HG03280 (cell line): ENCODE data around the gene PGBD1.
A peak's percentile ranks its signal among the peaks of the same experiment; 100 is the strongest.
"Not testable (repeated sequence)": the region's sequence is repeated elsewhere in the genome, so short reads cannot be mapped to it uniquely, and the experiment has no call there.

Experiments
- ATAC-seq: cut with Tn5 transposase; IDR thresholded peaks from one replicate; pipeline ENCODE4 v1.9.1; 2021; ENCODE audit warnings: mild to moderate bottlenecking, moderate library complexity; ENCODE audit not compliant: unreplicated experiment

The PGBD1 gene

GRCh38 chr6:28269492-28269891 is 11.9 kb upstream of the PGBD1 start:
- ATAC-seq: no peak

DNA sequence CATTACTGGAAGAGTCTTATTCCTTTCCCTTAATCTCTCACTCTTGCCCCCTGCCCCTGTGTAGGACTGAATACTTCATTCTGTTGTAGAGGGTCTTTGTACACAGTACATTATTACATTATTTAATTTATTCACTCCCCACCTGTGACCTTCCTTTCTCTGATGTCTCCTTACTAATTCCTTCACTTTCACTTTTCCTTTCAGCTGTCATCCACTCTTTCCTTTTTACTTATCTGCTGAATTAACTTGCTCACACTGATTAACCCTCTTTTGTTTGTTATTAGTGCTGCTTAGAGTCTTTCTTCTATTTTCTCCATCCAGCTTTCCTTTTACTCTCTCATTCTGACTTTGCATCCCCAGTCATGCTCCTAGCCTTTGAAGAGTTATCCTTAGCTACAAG is 6.5 kb upstream of the PGBD1 start:
- no peak for ATAC-seq

DNA sequence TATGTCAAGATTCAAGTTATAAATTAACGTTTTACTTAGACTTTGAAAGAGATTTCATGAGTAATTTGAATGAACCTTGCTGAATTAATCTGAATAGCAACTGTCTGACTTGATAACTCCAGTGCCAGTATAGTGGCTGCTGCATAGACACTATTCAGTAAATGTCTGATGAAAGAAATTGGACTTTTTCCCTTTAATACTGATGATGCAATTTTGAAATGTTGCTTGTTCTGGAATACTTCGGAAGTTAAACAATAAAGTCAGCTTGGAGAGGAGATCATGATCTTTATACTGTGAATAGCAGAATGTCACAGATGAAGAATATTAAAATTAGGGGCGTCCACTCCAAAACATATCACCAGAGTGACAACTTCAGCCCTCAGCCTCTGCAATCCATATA is 3.6 kb upstream of the PGBD1 start:
- ATAC-seq: no peak

- ATAC-seq: no peak
These were observed 631 bp upstream of the PGBD1 start for GRCh38 chr6:28280595-28281287.

GRCh38 chr6:28282926-28283325 is 1.6 kb downstream of the PGBD1 start:
- no peak for ATAC-seq

DNA sequence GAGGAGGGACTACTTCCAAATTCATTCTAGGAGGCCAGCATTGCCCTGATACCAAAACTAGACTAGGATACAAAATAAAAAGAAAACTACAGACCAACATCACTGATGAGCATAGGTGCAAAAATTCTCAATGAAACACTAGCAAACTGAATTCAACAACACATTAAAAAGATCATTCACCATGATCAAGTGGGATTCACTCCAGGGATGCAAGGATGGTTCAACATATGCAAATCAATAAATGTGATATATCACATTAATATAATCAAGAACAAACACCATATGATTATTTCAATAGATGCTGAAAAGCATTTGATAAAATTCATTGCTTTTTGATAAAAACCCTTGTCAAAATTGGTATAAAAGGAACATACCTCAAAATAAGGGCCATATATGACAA is 10.2 kb downstream of the PGBD1 start:
- ATAC-seq: no peak

DNA sequence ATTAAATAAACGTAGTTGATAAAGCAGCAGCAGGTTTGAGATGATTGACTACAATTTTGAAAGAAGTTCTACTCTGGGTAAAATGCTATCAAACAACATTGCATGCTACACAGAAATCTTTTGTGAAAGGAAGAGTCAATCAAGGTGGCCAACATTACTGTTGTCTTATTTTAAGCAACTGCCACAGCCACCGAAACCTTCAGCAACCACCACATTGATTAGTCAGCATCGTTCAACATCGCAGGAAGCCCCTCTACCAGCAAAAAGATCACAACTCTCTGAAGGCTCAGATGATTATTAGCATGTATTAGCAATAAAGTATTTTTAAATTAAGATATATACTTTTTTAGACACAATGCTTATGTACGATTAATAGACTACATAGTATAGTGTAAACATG is 14.0 kb downstream of the PGBD1 start:
- ATAC-seq: no peak

- no peak for ATAC-seq
These were observed 15.2 kb downstream of the PGBD1 start for GRCh38 chr6:28296520-28297060.

GRCh38 chr6:28303570-28303969 is 22.2 kb downstream of the PGBD1 start:
- peak; percentile 55 for ATAC-seq

- not testable (repeated sequence) for ATAC-seq
These were observed 25.0 kb downstream of the PGBD1 start for GRCh38 chr6:28306363-28306762.

DNA sequence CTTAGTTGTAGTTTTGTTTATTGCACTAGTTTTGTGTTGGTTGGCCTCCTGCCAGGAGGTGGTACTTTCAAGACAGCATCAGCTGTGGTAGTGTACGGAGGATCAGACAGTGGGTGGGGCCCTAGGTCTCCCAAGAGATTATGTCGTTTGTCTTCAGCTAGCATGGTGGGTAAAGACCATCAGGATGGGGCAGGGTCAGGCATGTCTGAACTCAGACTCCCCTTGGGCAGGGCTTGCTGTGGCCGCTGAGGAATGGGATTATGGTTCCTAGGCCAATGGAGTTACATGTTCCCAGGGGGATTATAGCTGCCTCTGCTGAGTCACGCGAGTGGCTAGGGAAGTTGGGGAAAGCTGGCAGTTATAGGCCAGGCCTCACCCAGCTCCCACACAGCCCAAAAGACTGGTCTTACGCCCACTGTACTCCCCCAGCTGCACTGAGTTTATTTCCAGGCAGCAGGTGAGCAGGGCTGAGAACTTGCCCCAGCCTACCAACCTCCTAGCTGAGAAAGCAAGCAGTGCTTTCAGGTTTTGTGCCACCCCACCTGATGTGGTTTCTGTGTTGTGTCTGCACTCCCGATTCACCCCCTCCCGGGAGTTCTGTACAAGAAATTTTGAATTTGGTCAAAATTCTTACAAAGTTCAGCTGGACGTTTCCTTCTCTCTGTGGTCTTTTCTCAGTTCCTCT is 29.9 kb downstream of the PGBD1 start:
- no peak for ATAC-seq

GRCh38 chr6:28312939-28313338 is 31.6 kb downstream of the PGBD1 start:
- ATAC-seq: no peak

GRCh38 chr6:28315628-28316027 is 34.3 kb downstream of the PGBD1 start:
- ATAC-seq: no peak

GRCh38 chr6:28317866-28318265 is 36.5 kb downstream of the PGBD1 start:
- not testable (repeated sequence) for ATAC-seq

GRCh38 chr6:28322661-28323060 is 41.3 kb downstream of the PGBD1 start:
- no peak for ATAC-seq

DNA sequence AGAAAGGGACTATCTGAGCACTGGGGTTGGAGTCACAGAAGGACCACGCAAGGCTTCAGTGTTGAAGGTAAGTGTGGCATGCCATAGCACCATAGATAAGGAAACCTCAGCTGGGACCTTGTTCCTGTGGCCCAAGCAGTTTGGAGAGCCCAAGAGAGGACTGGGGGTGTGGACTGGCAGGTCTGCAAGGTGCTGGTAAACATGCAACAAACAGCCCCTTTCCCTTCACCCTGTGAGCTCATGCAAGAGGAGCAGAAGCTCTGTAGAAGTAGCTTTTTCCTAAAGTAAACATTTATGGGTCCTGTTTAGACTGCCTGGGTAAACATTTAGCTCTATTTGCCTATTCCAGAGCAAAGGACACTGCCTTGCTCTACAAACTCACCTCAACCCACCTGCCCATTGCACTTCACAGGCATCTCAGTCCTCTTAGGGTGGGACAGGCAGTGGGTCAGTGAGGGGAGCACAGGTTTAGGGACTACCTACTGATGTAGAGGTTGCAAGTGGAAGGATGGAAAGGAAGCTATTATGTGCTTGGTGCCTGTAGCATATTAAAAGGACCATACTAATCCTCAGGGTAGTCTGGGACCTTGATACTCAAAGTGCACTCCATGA is 42.5 kb downstream of the PGBD1 start:
- no peak for ATAC-seq

DNA sequence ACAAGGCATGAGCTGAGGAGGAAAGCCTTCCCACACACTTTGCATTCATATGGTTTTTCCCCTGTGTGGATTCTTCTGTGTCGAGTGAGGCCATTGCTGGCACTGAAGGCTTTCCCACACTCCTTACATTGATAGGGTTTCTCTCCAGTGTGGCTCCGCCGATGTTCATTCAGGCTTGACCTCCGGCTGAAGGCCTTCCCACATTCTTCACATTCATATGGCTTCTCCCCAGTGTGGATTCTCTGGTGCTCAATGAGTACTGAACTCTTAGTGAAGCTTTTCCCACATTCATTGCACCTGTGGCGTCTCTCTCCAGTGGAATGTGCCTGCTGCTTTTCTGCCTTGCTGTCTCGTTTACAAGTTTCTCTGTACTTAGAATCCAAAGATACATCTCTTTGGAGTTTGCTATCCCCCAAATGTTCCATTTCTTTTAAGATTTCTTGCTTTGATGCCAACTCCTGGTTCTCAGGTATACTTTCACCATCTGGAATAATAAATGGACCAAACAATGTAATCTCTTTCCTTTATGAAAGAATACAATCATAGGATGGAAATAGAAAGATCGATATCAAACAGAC is 45.1 kb downstream of the PGBD1 start:
- no peak for ATAC-seq

DNA sequence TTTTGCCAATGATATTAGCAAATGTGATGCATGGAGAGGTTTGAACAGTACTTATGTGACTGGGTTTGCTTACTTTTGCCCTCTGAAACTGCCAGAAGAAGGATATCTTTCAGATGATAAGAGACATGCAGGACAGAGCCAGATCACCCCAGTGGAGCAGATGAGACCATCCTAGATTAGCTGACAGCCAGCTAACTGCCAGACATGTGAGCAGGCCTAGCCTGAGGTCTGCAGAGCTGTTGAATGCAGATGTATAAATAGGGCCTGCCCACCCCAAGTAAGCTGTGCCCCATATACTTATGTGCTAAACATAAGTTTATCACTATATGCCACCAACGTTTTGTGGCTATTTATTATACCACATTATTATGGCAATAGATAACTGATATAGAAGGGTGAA is 48.7 kb downstream of the PGBD1 start:
- no peak for ATAC-seq

GRCh38 chr6:28333047-28333446 is 51.7 kb downstream of the PGBD1 start:
- no peak for ATAC-seq

DNA sequence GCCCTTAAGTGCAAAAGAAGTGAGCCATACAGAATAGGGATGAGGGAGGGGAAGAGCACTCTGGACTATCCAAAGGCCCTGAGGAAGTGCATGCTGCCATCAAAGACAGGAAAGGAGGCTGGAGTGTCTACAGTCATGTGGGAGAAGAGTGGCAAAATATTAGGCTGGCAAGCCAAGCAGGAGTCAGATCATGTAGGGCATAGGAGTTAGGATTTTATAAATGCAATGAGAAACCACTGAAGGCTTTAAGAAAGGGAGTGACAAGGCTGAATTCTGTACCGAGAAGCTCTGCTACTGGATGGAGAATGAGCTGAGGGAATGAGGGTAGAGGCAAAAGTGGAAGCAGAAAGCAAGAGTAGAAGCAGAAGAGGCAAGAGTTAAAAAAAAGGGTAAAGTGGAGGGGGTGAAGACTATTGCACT is 52.2 kb downstream of the PGBD1 start:
- no peak for ATAC-seq

GRCh38 chr6:28334286-28335039 is 53.1 kb downstream of the PGBD1 start:
- no peak for ATAC-seq
